GM18867 (cell line): ENCODE results near the gene TGM4.
A peak's percentile ranks its signal among the peaks of the same experiment; 100 is the strongest.
"Not testable (repeated sequence)": the region's sequence is repeated elsewhere in the genome, so short reads cannot be mapped to it uniquely, and the experiment has no call there.

ENCODE experiments used
- ATAC-seq: cut with Tn5 transposase; IDR thresholded peaks from one replicate; pipeline ENCODE4 v1.9.1; 2021; ENCODE audit warnings: mild to moderate bottlenecking, moderate library complexity; ENCODE audit not compliant: unreplicated experiment

Gene TGM4

DNA sequence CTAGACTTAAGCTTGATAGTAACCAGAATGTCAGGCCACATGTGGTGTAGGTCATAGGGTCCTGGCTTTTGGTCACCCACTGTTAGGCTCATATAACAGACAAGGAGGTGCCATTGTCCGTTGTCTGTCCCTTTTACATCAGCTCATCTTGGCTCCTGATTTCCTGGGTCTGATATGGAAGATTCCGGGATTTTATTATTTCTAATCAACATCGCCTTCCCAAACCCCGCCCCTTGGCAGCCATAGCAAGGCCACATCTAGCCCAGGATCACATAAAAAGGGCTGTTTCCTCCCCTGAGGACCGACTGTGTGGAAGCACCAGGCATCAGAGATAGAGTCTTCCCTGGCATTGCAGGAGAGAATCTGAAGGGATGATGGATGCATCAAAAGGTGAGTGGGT lies at the start of gene TGM4:
TGM4 (plus strand) TSS at position 301 of the 400 bp plus-strand sequence; CDS start at position 372, 71 bp downstream.
- no peak for ATAC-seq

DNA sequence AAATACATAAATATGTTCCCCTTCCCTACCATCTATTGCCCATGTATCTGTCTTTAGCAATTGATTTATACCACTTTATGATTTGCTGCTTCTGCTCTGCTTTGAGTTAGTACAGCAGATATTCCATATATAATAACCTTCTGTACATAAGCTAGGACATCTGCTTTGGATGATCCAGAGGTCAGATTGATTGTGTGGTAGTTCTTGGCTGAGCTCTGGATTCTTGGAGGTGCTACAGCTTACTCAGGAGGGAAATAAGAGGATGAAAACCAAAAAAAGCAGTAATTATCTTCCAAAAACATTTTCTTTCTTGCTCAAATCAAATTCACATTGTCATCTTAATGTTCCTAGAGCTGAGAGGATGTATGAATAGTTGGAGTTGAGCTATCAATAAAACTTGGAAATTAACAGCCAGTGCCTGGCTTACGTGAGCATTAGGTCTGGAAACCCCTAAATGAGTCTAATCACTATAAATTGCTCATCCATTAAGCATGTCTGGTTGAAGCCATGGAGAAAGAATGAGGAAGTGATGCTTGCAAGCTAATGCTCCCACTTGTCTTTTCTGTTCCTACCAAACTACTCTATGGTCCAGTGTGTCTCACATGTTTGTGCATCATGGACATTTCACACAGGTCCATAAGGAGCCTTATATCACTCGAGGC lies 49.0 kb upstream of the TGM4 start:
- ATAC-seq = no peak

DNA sequence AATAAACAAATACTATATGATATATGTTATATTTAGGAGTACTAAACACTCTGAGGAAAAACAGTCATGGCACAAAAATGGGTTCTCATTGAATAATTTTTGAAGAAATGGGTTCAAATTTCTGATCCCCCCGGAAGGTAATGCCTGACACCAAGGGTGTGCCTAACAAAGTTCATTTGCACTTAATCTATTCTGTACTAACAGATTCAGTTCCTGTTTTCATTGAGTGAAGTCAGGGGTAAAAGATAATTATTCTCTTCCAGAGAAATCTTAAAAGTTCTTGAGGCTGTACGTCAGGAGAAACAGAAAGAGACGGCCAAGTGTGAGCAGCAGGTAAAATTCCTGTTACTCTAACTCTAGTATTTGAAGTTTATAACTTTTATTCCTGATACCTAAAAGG lies 47.2 kb upstream of the TGM4 start:
- no peak for ATAC-seq

DNA sequence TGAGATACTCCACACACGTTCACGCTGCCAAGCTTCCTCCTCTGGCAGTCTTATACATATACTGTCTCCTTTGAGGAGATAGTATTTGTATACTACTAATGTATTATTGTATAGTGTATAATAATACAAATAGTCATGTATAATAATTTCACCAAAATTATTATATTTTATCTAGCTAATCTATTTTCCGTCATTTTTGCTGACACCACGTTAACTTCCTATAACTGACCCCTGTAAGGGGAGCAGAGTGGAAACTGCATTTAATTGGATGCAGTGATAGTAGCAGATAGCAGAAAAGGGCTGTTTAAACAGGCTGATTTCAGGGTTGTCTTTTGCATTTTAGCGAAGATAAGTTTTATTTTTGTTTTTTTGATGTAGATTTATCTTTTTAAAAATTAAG lies 43.2 kb upstream of the TGM4 start:
- ATAC-seq = no peak

DNA sequence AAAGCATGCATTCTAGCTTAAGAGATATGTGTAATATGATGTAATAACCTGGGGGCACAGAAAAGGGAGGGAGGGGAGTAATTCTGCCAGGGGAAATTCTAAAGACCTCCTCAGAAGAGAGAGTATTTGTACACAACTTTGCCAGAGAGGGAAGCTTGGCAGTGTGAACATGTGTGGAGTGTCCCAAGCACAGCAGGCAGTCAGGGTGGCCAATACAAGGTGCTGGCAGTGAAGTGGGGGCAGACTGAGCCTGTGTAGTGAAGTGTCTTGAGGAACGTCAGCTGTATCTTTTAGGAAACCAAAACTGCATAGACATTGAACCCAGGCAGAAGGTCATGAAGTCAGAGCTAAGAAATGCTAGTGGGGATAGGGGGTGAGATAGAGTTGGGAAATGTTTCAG lies 42.4 kb upstream of the TGM4 start:
- ATAC-seq = no peak

DNA sequence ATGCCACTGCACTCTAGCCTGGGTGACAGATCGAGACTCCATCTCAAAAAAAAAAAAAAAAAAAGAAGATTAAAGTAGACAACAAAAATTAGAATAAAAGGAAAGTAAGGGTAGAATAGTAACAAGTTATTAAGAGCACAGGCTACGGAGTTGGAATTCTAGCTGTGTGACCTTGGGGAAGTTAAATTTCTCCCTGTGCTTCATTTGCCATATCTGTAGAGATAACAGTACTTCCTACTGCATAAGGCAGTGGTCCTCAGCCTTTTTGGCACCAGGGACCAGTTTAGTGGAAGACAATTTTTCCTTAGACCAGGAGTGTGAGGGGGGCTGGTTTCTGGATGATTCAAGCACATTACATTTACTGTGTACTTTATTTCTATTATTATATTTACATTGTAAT lies 41.4 kb upstream of the TGM4 start:
- no peak for ATAC-seq

DNA sequence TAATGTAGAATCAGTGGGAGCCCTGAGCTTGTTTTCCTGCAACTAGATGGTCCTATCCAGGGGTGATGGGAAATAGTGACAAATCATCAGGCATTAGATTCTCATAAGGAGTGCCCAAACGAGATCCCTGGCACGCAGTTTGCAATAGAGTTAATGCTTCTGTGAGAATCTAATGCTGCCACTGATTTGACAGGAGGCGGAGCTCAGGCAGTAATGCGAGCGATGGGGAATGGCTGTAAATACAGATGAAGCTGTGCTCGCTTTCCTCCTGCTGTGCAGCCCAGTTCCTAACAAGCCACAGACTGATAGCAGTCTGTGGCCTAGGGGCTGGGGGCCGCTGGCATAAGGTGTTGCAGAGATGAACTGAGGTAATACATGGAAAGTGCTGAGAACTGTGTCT lies 41.0 kb upstream of the TGM4 start:
- ATAC-seq = no peak

DNA sequence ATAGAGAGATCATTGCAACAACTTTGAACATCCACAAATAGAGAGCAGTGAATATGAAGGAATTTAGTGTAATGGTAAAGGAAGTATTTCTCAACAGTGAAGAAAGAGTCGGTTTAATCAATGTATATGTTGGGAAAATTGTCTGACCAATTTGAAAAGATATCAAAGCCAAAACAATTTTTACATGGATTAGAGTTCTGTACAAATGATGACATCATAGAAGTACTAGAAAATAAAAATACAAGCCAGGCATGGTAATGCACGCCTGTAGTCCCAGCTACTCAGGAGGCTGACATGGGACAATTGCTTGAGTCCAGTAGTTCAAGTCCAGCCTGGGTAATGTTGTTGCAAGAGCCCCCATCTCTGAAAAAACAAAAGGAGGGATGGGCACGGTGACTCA lies 38.7 kb upstream of the TGM4 start:
- ATAC-seq = no peak

DNA sequence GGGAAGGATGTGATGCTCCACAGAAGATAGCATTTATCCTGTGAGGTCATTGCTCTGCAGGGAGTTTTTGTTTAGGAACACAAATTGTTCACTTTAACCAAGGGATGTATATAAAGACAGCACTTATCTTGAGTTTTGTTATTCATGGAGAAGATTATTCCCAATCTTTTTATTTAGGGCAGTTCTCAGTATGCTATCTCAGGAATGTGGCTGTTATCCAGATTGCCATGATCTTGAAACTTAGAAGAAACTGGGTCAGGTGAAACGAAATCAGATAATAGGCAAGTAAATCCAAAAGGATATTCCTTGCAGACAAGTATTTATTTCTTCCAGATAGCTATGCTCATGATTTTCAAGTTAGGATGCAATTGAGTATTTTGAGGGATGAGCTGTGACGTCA lies 32.0 kb upstream of the TGM4 start:
- no peak for ATAC-seq

DNA sequence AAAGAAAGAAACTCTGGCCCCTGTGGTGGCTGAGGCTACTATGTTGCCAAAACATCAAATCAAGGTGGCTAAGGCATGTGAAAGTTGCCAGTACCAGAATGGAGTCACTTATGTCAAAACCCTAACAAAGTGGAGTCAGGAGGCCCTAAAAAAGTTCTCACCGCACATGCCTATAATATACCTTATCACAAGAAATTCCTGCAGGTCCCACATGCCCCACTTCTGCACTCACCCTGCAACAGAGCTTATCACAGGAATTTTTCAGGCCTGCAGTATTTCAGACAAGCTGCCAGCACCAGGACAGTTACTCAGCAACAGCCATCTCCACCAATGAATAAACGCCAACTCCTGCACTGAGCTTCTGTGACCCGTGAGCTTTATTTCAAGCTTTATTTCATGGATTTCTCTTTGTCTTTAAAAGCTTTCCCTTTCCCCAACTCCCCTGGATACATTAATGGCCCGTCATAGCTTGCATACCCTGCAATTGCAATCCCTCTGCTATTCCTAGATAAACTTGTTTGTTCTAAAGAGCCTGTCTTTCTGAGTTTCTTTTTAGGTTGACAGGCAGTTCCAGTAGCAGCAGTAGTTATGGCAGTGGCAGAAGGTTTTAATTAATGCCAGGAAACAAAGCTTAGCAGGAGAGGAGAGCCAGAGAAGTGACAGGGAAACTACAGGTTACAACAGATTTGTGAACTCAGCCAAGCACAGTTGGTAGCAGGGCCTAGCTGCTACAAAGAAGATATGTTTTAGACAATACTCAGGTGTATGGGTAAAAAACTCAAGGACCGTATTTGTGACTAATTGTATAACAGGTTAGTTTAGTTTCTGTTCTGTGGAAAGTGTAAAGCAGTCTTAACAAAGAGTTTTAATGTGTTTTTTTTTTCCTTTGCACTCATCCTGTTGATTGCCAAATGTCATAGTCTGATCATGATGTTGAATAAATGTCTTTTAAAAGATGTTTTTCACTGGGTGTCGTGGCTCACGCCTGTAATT lies 28.6 kb upstream of the TGM4 start:
- no peak for ATAC-seq

DNA sequence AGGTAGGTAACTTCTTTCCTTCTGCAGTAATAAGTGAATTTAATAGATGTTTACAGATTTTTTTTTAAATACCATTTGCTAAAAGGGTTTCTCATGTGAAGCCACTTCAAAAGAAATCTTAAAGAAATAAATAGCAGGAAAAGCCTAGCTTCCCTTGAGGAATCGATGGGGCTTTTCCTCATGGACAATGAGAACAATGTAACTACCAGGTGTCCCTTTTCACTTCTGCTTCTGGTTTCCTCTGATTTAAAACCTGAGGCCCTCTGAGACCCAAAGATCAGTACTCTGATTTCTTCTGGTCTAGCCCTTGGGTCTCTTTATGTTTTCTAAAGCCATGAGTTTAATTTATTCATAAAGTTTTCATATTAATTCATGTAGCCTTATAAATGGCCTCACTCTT lies 25.8 kb upstream of the TGM4 start:
- ATAC-seq = no peak

DNA sequence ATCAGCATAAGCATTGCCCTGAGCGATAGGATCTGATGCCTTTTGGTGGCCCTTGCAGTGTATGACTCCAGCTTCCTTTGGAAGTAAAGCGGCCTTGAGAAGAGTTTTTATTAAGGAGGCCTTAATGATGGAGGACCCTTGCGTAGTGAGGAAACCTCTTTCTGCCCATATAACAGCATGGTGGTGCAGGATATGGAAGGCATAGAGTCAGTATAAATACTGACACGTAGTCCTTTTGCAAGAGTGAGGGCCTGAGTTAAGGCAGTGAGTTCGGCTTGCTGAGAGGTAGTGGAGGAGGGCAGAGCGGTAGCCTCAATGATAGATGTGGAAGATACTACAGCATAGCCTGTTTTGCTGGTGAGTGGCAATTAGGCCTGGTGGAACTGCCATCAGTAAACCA lies 17.7 kb upstream of the TGM4 start:
- not testable (repeated sequence) for ATAC-seq

DNA sequence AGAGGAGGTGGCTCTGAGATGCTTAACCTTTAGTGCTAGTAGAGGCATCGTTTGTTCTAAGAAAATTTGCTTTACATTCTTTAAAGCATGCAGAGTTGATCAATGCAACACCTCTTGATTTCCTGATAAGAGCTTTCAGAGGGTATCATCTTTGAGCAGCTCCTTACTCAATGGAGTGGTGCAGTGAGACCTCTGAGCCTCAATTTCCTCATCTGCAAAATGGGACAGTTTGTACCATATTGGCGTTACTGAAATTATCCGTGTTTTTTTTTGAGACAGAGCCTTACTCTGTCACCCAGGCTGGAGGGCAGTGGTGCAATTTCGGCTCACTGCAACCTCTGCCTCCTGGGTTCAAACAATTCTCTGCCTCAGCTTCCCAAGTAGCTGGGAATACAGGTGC lies 14.3 kb upstream of the TGM4 start:
- ATAC-seq = no peak

DNA sequence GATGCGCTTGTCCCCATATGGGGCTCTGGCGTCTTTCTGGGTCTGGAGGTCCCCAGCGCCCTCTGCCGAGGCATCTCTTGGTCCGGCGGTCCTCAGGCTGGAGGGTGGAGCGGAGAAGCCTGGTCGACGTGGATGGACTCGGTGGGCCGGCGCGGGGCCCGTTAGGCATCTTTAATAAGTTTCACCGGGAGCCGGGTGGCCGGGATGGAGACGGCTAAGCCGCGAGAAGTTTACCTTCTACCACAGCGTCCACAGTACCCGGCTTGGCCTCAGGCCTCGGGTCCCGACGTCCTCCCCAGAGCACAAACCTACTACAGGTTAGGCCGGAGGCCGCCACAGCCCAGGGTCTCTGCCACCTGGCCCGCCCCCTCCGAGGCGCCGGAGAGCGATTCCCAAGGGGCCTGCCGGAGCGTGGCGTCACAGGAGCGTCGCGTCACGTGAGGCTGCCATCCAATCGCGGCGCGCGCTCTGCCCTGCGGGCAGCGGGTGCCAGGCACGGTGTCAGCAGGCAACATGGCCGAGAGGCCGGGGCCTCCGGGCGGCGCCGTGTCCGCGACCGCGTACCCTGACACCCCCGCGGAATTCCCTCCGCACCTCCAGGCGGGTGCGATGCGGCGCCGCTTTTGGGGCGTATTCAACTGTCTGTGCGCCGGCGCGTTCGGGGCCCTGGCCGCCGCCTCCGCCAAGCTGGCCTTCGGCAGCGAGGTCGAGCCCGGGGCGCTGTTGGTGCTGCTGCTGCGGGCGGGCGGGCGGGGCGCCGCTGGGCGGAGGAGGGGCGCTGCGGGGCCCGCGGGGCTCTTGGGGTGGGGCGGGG lies 12.8 kb upstream of the TGM4 start, which contains the start of gene TMEM42:
TMEM42 (plus strand) TSS at position 501 of the 814 bp plus-strand sequence; CDS start at position 514, 13 bp downstream.
- peak; percentile 97 for ATAC-seq

DNA sequence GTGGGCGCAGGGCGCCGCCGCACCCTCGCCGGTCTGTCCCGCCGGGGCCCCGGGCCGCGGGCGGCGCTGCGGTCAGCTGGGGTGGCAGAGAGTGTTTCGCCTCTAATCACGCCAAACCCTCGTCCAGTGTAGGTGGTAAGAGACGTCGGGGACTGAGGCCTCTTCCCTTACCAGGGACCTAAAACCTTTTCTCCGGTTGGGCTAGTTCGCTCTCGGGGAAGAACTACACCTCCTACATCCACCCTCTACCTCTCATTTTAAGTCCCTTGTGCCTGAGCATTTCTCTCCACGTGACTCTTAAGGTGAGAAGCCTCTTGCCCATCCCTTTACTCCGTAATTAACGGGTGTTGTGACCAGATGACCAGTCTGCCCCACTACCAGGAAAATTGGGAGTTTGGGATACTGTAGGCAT lies 12.2 kb upstream of the TGM4 start:
- peak; percentile 38 for ATAC-seq

DNA sequence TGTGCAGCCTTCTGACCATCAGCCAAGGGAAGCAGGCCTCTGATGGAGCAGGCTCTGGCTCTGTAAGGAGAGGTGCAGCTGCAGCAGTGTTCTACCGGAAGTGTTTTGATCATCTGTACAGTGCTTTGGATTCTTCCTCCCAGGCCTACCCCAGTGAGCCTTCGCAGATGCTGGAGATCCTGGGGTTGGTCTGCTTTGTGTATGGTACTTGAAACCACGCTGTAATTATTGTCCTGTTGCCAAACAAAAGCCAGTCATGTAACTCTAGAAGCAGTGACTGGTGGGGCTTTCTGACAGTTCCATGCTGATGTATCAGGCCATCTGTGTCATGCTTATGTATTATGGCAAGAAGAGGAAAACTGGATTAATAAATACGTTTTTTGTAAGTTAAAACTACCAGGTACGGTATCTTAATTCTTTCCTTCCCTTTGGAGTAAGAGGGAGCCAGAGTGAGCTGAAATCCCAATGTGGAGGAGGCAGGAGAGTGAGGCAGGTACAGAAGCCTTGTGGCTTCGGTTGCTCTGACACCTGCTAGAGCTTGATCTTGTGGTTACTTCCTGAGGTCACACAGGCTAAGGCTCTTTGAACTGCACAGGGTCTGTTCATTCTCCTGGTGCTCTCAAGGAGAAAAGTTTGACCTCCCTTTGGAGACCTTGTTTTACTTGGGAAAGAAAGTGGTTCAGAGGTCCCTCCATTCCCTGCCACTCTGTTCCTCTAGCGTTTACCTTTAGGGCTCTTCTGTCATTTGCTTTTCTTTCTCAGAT lies 9.0 kb upstream of the TGM4 start:
- ATAC-seq = no peak

DNA sequence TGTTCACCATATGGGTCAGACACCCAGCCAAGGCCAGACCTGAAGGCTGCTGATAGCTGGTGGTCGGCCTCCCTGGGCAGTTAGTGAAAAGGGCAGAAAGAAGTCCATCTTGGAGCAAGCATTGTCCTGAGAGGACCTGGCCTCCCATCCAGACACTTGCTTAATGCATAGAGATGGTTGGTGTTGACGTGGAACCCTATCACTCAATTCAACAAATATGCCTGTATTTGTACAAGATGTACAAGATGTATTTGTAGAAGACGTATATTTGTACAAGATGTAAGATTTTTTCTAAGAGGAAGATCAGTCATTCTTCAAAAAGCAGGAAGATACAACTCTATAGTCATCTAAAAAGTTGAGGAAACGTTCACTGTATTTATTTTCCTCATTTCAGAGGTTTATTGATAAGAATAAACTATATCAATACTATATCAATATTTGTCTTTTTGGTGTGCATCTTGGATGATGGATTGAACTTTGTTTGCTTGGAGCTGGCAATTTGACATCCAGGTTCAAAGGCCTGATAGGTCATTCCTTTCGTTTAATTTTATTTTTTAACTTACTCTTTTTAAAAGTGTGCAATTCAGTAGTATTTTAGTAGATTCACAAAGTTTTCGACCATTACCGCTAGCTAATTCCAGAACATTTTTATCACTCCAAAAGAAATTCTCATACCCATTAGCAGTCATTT lies 6.8 kb upstream of the TGM4 start:
- ATAC-seq = no peak

DNA sequence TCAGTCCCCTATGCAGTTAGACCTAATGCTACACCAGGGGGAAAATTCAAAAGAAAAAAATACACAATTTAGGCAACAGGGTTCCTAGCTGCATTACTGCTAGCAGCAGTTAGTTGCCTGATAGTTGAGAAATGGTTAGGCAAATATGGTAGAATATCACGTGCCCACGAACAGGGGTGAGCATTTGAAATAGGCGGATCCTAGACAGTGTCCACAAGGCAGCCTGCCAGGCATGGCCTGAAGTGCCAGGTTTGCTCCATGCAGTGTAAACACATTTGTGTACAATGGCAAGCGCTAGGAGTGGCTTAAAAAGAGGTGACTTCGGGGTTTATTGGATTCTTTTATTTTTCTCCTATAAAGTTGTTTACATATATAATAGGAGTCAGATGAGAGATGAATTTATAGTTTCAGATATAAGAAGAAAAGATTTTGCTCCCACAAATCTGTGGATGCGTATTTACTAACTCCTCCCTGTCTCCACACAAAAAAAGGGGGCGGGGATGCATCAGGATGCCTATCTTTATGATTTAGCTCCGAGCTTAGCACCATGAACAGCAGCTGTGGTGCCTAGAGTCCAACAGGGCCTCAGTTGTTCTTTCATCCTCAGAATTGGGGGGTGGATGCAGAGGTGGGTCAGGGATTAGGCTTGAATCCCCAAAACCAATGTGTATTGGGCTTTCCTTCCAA lies 3.9 kb upstream of the TGM4 start:
- no peak for ATAC-seq

DNA sequence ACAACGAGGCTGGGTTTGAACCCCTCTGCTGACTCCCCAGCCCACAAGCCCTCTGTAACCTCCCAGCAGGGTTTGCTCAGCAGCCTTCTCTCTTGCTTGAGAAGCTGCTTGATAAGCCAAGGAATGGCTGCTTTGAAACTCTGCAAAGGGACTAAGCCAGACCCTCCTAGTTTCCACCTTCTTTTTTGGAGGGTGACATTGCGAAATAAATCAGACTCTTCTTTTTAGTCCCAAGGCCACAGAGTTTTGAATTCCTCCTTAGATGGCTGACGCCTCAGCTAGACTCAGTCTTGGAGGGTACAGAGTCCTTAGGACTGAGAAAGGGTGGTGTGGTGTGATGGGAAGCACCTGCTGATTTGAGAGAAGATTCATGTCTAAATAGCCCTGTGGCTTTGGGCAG lies 1.2 kb downstream of the TGM4 start:
- no peak for ATAC-seq
